Trophoblast cell (in vitro differentiated cells and primary cell): ENCODE measurements around the gene COPS9.
A peak's percentile ranks its signal among the peaks of the same experiment; 100 is the strongest.

Source experiments
- DNase-seq, 2 donors: peaks; one replicate each; pipeline ENCODE4 v3.0.0-alpha.2; 2016
- H2AFZ ChIP-seq: 2 replicates; pipeline ENCODE4 v1.6.1; 2013; ENCODE audit warnings: low read length, moderate library complexity, mild to moderate bottlenecking; ENCODE audit not compliant: insufficient read depth, poor library complexity
- H2AK5ac ChIP-seq: 2 replicates; pipeline ENCODE4 v1.6.1; 2013; ENCODE audit warnings: mild to moderate bottlenecking, low read length
- H2BK120ac ChIP-seq: 2 replicates; pipeline ENCODE4 v1.6.1; 2013; ENCODE audit warnings: low read length, mild to moderate bottlenecking, moderate library complexity; ENCODE audit not compliant: insufficient read depth, poor library complexity
- H2BK12ac ChIP-seq: 2 replicates; pipeline ENCODE4 v1.6.1; 2013; ENCODE audit warnings: mild to moderate bottlenecking, low read length, moderate library complexity
- H2BK5ac ChIP-seq: 2 replicates; pipeline ENCODE4 v1.6.1; 2013; ENCODE audit warnings: low read length, low read depth, moderate library complexity, mild to moderate bottlenecking; ENCODE audit not compliant: poor library complexity
- H3K14ac ChIP-seq: 2 replicates; pipeline ENCODE4 v1.6.1; 2013; ENCODE audit warnings: mild to moderate bottlenecking, low read length
- H3K18ac ChIP-seq: 2 replicates; pipeline ENCODE4 v1.6.1; 2013; ENCODE audit warnings: mild to moderate bottlenecking, low read length
- H3K23ac ChIP-seq: 2 replicates; pipeline ENCODE4 v1.6.1; 2013; ENCODE audit warnings: low read length
- H3K27ac ChIP-seq: 2 replicates; pipeline ENCODE4 v1.5.1; 2013; ENCODE audit warnings: low read depth, mild to moderate bottlenecking, inconsistent platforms, low read length, moderate library complexity
- H3K27me3 ChIP-seq: 2 replicates; pipeline ENCODE4 v1.6.1; 2013; ENCODE audit warnings: inconsistent platforms, mild to moderate bottlenecking, low read length, moderate library complexity; ENCODE audit not compliant: insufficient read depth
- H3K36me3 ChIP-seq, 2 experiments: 1 replicate in 1 of 2; 2 replicates in 1 of 2; pipeline ENCODE4 v1.6.1; 2013; ENCODE audit warnings: low read length in 2 of 2, mild to moderate bottlenecking in 2 of 2, moderate library complexity in 1 of 2; ENCODE audit not compliant: insufficient read depth in 2 of 2, control insufficient read depth in 1 of 2
- H3K4ac ChIP-seq: 2 replicates; pipeline ENCODE4 v1.6.1; 2013; ENCODE audit warnings: low read depth, mild to moderate bottlenecking, low read length, moderate library complexity
- H3K4me1 ChIP-seq, 2 experiments: 1 replicate in 1 of 2; 2 replicates in 1 of 2; pipeline ENCODE4 v1.6.1; 2013; ENCODE audit warnings: low read length in 2 of 2, mild to moderate bottlenecking in 2 of 2, moderate library complexity in 1 of 2; ENCODE audit not compliant: insufficient read depth in 2 of 2, control insufficient read depth in 1 of 2
- H3K4me2 ChIP-seq: 2 replicates; pipeline ENCODE4 v1.6.1; 2013; ENCODE audit warnings: inconsistent platforms, mild to moderate bottlenecking, low read length, moderate library complexity
- H3K4me3 ChIP-seq: 2 replicates; pipeline ENCODE4 v1.5.1; 2013; ENCODE audit warnings: mild to moderate bottlenecking, low read depth, low read length, inconsistent platforms
- H3K79me1 ChIP-seq: one replicate; pipeline ENCODE4 v1.6.1; 2013; ENCODE audit warnings: low read length
- H3K79me2 ChIP-seq: 2 replicates; pipeline ENCODE4 v1.6.1; 2013; ENCODE audit warnings: low read length, mild to moderate bottlenecking; ENCODE audit not compliant: control insufficient read depth, insufficient read depth, poor library complexity
- H3K9ac ChIP-seq: 2 replicates; pipeline ENCODE4 v1.6.1; 2013; ENCODE audit warnings: mild to moderate bottlenecking, low read length
- H3K9me3 ChIP-seq: 2 replicates; pipeline ENCODE4 v1.6.1; 2013; ENCODE audit warnings: low read depth, mild to moderate bottlenecking, control low read depth, inconsistent platforms, low read length; ENCODE audit not compliant: insufficient read depth
- H4K12ac ChIP-seq: 2 replicates; pipeline ENCODE4 v1.6.1; 2013; ENCODE audit warnings: low read depth, mild to moderate bottlenecking, low read length, moderate library complexity
- H4K8ac ChIP-seq: 2 replicates; pipeline ENCODE4 v1.6.1; 2013; ENCODE audit warnings: low read depth, mild to moderate bottlenecking, low read length, moderate library complexity
- H4K91ac ChIP-seq: one replicate; pipeline ENCODE4 v1.6.1; 2013; ENCODE audit warnings: low read depth, mild to moderate bottlenecking, low read length, moderate library complexity
- WGBS: extraction: QIAGEN DNeasy Blood & Tissue Kit; methylation state at CpG from one replicate; pipeline ENCODE4 v1.1.7; 2013; ENCODE audit warnings: missing lambda C conversion rate; ENCODE audit not compliant: insufficient read length, insufficient coverage; ENCODE audit errors: extremely low coverage; 5-methylcytosine and 5-hydroxymethylcytosine counted together

The COPS9 gene

DNA sequence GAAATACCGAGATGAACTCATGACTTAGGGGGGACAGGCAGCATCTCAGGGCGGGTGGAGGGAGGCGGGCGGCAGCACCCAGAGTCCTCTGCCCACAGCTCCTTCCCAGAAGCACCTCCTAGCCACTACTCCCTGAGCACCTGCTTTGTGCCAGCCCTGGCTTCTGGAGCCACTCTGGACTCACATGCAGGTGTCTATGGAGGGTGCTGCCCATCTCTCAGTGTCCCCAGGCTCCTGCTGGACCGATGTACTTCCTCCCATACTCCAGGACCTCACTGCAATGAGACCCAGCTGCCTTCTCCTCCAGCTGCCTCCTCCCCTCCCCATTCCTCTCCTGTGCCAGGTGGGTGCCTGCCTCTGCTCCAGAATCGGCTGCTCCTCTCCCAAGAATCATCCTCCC is 26.4 kb upstream of the COPS9 start:
- Histone ChIP-seq H4K12ac (no peak overlapping the region), H3K79me1 (no peaks in the 10 kb centered on the region), H3K79me2 (no peaks in the 10 kb centered on the region), H3K23ac (peak overlapping the region; percentile 29), H3K4me2 (no peak overlapping the region), H2AK5ac (no peak overlapping the region), H3K9me3 (peaks cover 22% of the 10 kb centered on the region), H4K8ac (no peak overlapping the region), H4K91ac (no peak overlapping the region), H2BK12ac (no peak overlapping the region), H3K36me3 (no peaks in the 10 kb centered on the region), H2AFZ (no peak overlapping the region), H3K14ac (no peak overlapping the region), H3K4ac (no peak overlapping the region), H2BK120ac (no peak overlapping the region), H2BK5ac (no peak overlapping the region), H3K9ac (no peak overlapping the region), H3K27ac (no peak overlapping the region), H3K4me3 (peak overlapping the region; percentile 27), H3K27me3 (no peaks in the 10 kb centered on the region), H3K4me1 (no peaks in the 10 kb centered on the region), H3K18ac (no peak overlapping the region)
- DNase-seq: no peak
- WGBS: no CpG with 5 or more reads among the region's 6 CpGs

DNA sequence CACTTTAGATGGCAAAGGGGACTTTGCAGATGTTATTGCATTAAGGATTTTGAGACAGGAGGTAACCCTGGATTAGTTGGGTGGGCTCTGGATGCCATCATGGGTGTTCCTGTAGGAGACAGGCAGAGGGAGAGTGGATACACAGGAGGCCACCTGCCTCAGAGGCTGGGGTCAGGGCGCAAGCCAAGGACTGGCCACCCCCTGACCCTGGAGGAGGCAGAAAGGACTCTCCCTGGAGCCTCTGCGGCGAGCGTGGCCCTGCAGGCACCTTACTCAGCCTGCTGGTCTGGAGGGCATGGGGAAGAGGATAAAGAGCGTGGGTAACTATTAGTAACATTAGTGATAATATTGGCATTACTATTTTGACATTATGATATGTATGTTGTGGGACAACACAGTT is 25.9 kb upstream of the COPS9 start:
- H3K79me2 ChIP-seq: no peaks in the 10 kb centered on the region
- no peak overlapping the region for H4K91ac ChIP-seq
- H2BK5ac ChIP-seq: no peak overlapping the region
- DNase-seq: no peak
- no peak overlapping the region for H3K4me3 ChIP-seq
- no peaks in the 10 kb centered on the region for H3K36me3 ChIP-seq
- H3K9me3 ChIP-seq: peaks cover 22% of the 10 kb centered on the region
- no peaks in the 10 kb centered on the region for H3K27me3 ChIP-seq
- no peak overlapping the region for H2BK12ac ChIP-seq
- no peak overlapping the region for H2BK120ac ChIP-seq
- no peak overlapping the region for H3K9ac ChIP-seq
- no peak overlapping the region for H4K12ac ChIP-seq
- H2AFZ ChIP-seq: no peak overlapping the region
- H2AK5ac ChIP-seq: no peak overlapping the region
- H3K4me1 ChIP-seq: no peaks in the 10 kb centered on the region
- no CpG with 5 or more reads among the region's 5 CpGs for WGBS
- no peak overlapping the region for H3K4ac ChIP-seq
- no peak overlapping the region for H3K23ac ChIP-seq
- H3K14ac ChIP-seq: no peak overlapping the region
- H3K4me2 ChIP-seq: no peak overlapping the region
- no peak overlapping the region for H3K18ac ChIP-seq
- no peak overlapping the region for H3K27ac ChIP-seq
- H3K79me1 ChIP-seq: no peaks in the 10 kb centered on the region
- H4K8ac ChIP-seq: no peak overlapping the region

DNA sequence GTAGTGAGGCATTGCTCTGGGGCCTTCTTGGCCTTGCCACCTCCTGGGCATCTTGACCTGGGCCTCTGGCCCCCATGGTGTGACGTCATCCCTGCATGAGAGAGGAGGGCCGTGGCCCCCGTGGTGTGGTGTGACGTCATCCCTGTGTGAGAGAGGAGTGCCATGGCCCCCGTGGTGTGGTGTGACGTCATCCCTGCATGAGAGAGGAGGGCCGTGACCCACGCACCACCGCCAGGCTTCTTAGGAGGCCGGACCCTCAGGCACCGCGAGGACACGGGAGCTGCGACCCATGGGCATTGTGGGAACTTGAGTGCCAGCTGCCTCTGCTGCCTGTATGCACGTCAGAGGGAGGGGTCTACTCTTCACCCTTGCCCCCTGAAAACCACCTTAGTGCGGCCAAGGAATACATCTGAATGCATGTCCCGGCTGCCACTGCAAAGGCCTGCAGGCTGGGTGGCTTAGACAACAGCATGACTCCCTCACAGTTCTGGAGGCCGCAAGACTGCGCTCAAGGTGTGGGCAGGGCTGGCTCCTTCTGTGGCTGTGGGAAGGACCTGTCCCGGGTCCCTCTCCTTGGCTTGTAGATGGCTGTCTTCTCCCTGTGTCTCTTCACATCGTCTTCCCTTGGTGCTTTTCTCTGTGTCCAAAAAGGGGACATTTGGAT is 25.1 kb upstream of the COPS9 start:
- H4K91ac ChIP-seq: no peak overlapping the region
- peaks cover 22% of the 10 kb centered on the region for H3K9me3 ChIP-seq
- no peak overlapping the region for H3K4me2 ChIP-seq
- no peak overlapping the region for H2BK120ac ChIP-seq
- H3K4me1 ChIP-seq: peaks cover 4% of the 10 kb centered on the region in 2 experiments
- H3K23ac ChIP-seq: no peak overlapping the region
- H3K27ac ChIP-seq: no peak overlapping the region
- no peak overlapping the region for H3K9ac ChIP-seq
- no peaks in the 10 kb centered on the region for H3K36me3 ChIP-seq
- WGBS: no CpG with 5 or more reads among the region's 21 CpGs
- H2AFZ ChIP-seq: no peak overlapping the region
- H2BK5ac ChIP-seq: no peak overlapping the region
- H3K18ac ChIP-seq: no peak overlapping the region
- no peak overlapping the region for H3K4me3 ChIP-seq
- no peaks in the 10 kb centered on the region for H3K79me2 ChIP-seq
- H2AK5ac ChIP-seq: no peak overlapping the region
- no peaks in the 10 kb centered on the region for H3K79me1 ChIP-seq
- no peak overlapping the region for H3K4ac ChIP-seq
- H4K12ac ChIP-seq: no peak overlapping the region
- no peak overlapping the region for H3K14ac ChIP-seq
- H2BK12ac ChIP-seq: no peak overlapping the region
- no peaks in the 10 kb centered on the region for H3K27me3 ChIP-seq
- no peak for DNase-seq
- H4K8ac ChIP-seq: no peak overlapping the region

DNA sequence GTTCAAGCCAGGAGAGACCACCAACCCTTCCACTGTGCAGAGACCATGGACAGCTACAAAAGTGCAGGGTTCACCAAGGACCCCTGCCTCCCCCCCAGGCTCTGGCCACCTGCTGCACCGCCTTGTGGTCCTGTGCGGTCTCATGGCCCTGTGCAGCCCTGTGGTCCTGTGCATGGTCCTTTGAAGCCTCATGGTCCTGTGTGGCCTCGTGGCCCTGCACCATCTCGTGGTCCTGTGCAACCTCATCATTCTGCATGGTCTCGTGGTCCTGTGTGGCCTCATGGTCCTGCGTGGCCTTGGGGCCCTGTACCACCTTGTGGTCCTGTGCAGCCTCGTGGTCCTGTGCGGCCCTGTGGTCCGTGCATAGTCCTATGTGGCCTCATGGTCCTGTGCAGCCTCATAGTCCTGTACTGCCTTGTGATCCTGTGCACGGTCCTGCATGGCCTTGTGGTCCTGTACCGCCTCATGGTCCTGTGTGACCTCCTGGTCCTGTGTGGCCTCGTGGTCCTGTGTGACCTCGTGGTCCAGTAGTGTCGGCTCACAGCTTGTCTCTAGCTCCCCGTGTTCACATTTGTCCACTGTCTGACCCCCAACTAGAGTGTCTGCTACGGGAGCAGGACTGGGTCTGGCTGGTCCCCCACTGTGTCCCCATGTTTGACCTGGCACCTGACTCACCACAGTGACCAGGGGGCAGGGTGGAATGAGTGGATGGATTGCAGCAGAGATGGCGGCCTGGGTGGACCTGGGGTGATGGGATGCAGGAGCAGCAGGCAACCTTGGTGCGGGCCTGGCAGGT is 24.4 kb upstream of the COPS9 start:
- Histone ChIP-seq H4K12ac (no peak overlapping the region), H2AFZ (no peak overlapping the region), H3K27me3 (no peaks in the 10 kb centered on the region), H3K23ac (no peak overlapping the region), H3K4me3 (peak overlapping the region; percentile 55), H4K8ac (no peak overlapping the region), H3K79me2 (no peaks in the 10 kb centered on the region), H3K4me1 (peaks cover 5 to 9% of the 10 kb centered on the region in 2 experiments), H3K4me2 (no peak overlapping the region), H4K91ac (no peak overlapping the region), H3K18ac (no peak overlapping the region), H2AK5ac (no peak overlapping the region), H3K36me3 (no peaks in the 10 kb centered on the region), H3K9ac (no peak overlapping the region), H3K14ac (no peak overlapping the region), H3K4ac (no peak overlapping the region), H3K79me1 (no peaks in the 10 kb centered on the region), H3K9me3 (peaks cover 22% of the 10 kb centered on the region), H2BK12ac (no peak overlapping the region), H2BK120ac (no peak overlapping the region), H3K27ac (no peak overlapping the region), H2BK5ac (no peak overlapping the region)
- DNase-seq: no peak
- WGBS: no CpG with 5 or more reads among the region's 18 CpGs
